IMR-90 (cell line): ENCODE measurements around the gene AMPD3. TPM values are rescaled to one million over a fixed set of nuclear protein-coding genes. Genes with fewer than 3 reads are reported as not detected.

Experiments
- ATAC-seq: fragments of 200-7000 bp; cut with Tn5 transposase; 2 replicates; pipeline ENCODE4 v1.9.1; 2020; ENCODE audit warnings: low read depth, mild to moderate bottlenecking, moderate library complexity
- BruUV-seq: library from RNA; stranded (reverse); fragments of 400-500 nt; replicated peaks from 2 replicates; lab custom pipeline; 2021; lab: Mats Ljungman, UMichigan
- CTCF ChIA-PET: fragments of 300-600 bp; formaldehyde crosslinking; extraction: SDS; loops from one replicate; lab custom pipeline; 2021; ENCODE audit warnings: antibody characterized with exemption; lab: Yijun Ruan, JAX
- POLR2A ChIA-PET: fragments of 300-600 bp; sonication (Branson Sonifier 250); formaldehyde crosslinking; loops from one replicate; lab custom pipeline; 2022; ENCODE audit warnings: antibody characterized with exemption; ENCODE audit not compliant: unreplicated experiment; lab: Charles Lee
- DNase-seq: peaks from one replicate; pipeline ENCODE4 v3.0.0; 2013
- H2AFZ ChIP-seq: replicated peaks from 2 replicates; pipeline ENCODE3; 2013; ENCODE audit warnings: low read length, mild to moderate bottlenecking; ENCODE audit not compliant: poor library complexity
- H2AK5ac ChIP-seq: 2 replicates; pipeline ENCODE4 v1.6.1; 2013; ENCODE audit warnings: low read depth, low read length, inconsistent platforms
- H2AK9ac ChIP-seq: replicated peaks from 2 replicates; pipeline ENCODE3; 2013; ENCODE audit warnings: mild to moderate bottlenecking, low read depth, low read length, moderate library complexity; ENCODE audit not compliant: poor library complexity
- H2BK120ac ChIP-seq: 2 replicates; pipeline ENCODE4 v1.6.1; 2013; ENCODE audit warnings: low read depth, low read length, inconsistent platforms
- H2BK15ac ChIP-seq: 3 replicates; pipeline ENCODE4 v1.6.1; 2013; ENCODE audit warnings: low read depth, low read length, inconsistent platforms
- H2BK20ac ChIP-seq: 2 replicates; pipeline ENCODE4 v1.6.1; 2013; ENCODE audit warnings: low read depth, mild to moderate bottlenecking, inconsistent platforms, low read length, moderate library complexity
- H2BK5ac ChIP-seq: 2 replicates; pipeline ENCODE4 v1.6.1; 2013; ENCODE audit warnings: mild to moderate bottlenecking, low read depth, low read length, inconsistent platforms; ENCODE audit not compliant: poor library complexity, severe bottlenecking
- H3K14ac ChIP-seq: replicated peaks from 2 replicates; pipeline ENCODE4 v1.6.1; 2013; ENCODE audit warnings: low read depth, low read length, inconsistent platforms
- H3K18ac ChIP-seq: 2 replicates; pipeline ENCODE4 v1.6.1; 2013; ENCODE audit warnings: low read depth, low read length, control low read depth
- H3K23ac ChIP-seq: 2 replicates; pipeline ENCODE4 v1.6.1; 2013; ENCODE audit warnings: low read depth, low read length, inconsistent platforms
- H3K27ac ChIP-seq: 2 replicates; pipeline ENCODE4 v1.5.1; 2013; ENCODE audit warnings: mild to moderate bottlenecking, control low read depth, low read length; ENCODE audit not compliant: insufficient read depth
- H3K27me3 ChIP-seq: 2 replicates; pipeline ENCODE4 v1.6.1; 2013; ENCODE audit warnings: low read length; ENCODE audit not compliant: control insufficient read depth, insufficient read depth
- H3K36me3 ChIP-seq: 2 replicates; pipeline ENCODE4 v1.6.1; 2013; ENCODE audit warnings: low read length, mixed read lengths; ENCODE audit not compliant: control insufficient read depth, insufficient read depth
- H3K4ac ChIP-seq: 2 replicates; pipeline ENCODE4 v1.6.1; 2013; ENCODE audit warnings: low read depth, low read length, inconsistent platforms
- H3K4me1 ChIP-seq: 2 replicates; pipeline ENCODE4 v1.6.1; 2013; ENCODE audit warnings: low read length, mixed read lengths; ENCODE audit not compliant: control insufficient read depth, insufficient read depth
- H3K4me2 ChIP-seq: 2 replicates; pipeline ENCODE4 v1.6.1; 2013; ENCODE audit warnings: low read depth, mild to moderate bottlenecking, control low read depth, low read length, moderate library complexity
- H3K4me3 ChIP-seq: 2 replicates; pipeline ENCODE4 v1.5.1; 2013; ENCODE audit warnings: low read depth, mild to moderate bottlenecking, control low read depth, low read length, moderate library complexity; ENCODE audit not compliant: insufficient read depth
- H3K56ac ChIP-seq: 2 replicates; pipeline ENCODE4 v1.6.1; 2013; ENCODE audit warnings: low read length, inconsistent platforms; ENCODE audit not compliant: insufficient read depth; ENCODE audit errors: extremely low read depth
- H3K79me1 ChIP-seq, 2 experiments: 2 replicates each; pipeline ENCODE4 v1.6.1; 2013; ENCODE audit warnings: low read length in 2 of 2, inconsistent platforms in 1 of 2, low read depth in 1 of 2
- H3K9ac ChIP-seq: 2 replicates; pipeline ENCODE4 v1.6.1; 2013; ENCODE audit warnings: low read depth, low read length, control low read depth
- H3K9me1 ChIP-seq: 2 replicates; pipeline ENCODE4 v1.6.1; 2013; ENCODE audit warnings: low read length, inconsistent platforms; ENCODE audit not compliant: insufficient read depth
- H3K9me3 ChIP-seq: 2 replicates; pipeline ENCODE4 v1.6.1; 2013; ENCODE audit warnings: low read length; ENCODE audit not compliant: control insufficient read depth, insufficient read depth
- H4K20me1 ChIP-seq: 2 replicates; pipeline ENCODE4 v1.6.1; 2013; ENCODE audit warnings: low read length, inconsistent platforms; ENCODE audit not compliant: insufficient read depth
- H4K5ac ChIP-seq: 2 replicates; pipeline ENCODE4 v1.6.1; 2013; ENCODE audit warnings: mild to moderate bottlenecking, low read depth, low read length, control low read depth
- H4K8ac ChIP-seq, 2 experiments: 2 replicates each; pipeline ENCODE4 v1.6.1; 2013; ENCODE audit warnings: low read depth in 2 of 2, low read length in 2 of 2, control low read depth in 1 of 2, inconsistent platforms in 1 of 2
- H4K91ac ChIP-seq: 2 replicates; pipeline ENCODE4 v1.6.1; 2013; ENCODE audit warnings: low read depth, low read length, inconsistent platforms; ENCODE audit not compliant: insufficient read depth
- BHLHE40 ChIP-seq: fragments of 150-350 bp; IDR thresholded peaks from 2 replicates; pipeline ENCODE4 v1.6.1; 2016; ENCODE audit warnings: mild to moderate bottlenecking, low read depth, low read length
- CEBPB ChIP-seq: IDR thresholded peaks from 2 replicates; pipeline ENCODE4 v1.6.1; 2012; ENCODE audit warnings: low read depth, low read length, improper control_type of control experiment
- CHD1 ChIP-seq: IDR thresholded peaks from 2 replicates; pipeline ENCODE4 v1.6.1; 2012; ENCODE audit warnings: low read depth, low read length, improper control_type of control experiment
- FOS ChIP-seq: fragments of 150-350 bp; IDR thresholded peaks from 2 replicates; pipeline ENCODE4 v1.6.1; 2016; ENCODE audit warnings: low read depth, low read length
- MAFK ChIP-seq: IDR thresholded peaks from 2 replicates; pipeline ENCODE4 v1.6.1; 2012; ENCODE audit warnings: low read depth, low read length, improper control_type of control experiment
- MAZ ChIP-seq: IDR thresholded peaks from 2 replicates; pipeline ENCODE4 v1.6.1; 2012; ENCODE audit warnings: low read depth, mild to moderate bottlenecking, low read length, improper control_type of control experiment, moderate library complexity, borderline replicate concordance
- MXI1 ChIP-seq: IDR thresholded peaks from 2 replicates; pipeline ENCODE4 v1.6.1; 2012; ENCODE audit warnings: low read depth, mild to moderate bottlenecking, low read length, moderate library complexity, borderline replicate concordance
- NFE2L2 ChIP-seq: fragments of 150-350 bp; IDR thresholded peaks from 2 replicates; pipeline ENCODE4 v1.6.1; 2016; ENCODE audit warnings: low read depth, mild to moderate bottlenecking, low read length
- POLR2A ChIP-seq: IDR thresholded peaks from 2 replicates; pipeline ENCODE4 v1.6.1; 2012; ENCODE audit warnings: mild to moderate bottlenecking, low read depth, low read length
- RAD21 ChIP-seq: IDR thresholded peaks from 2 replicates; pipeline ENCODE4 v1.6.1; 2012; ENCODE audit warnings: low read length, improper control_type of control experiment
- RCOR1 ChIP-seq: IDR thresholded peaks from 2 replicates; pipeline ENCODE4 v1.6.1; 2012; ENCODE audit warnings: mild to moderate bottlenecking, low read length, improper control_type of control experiment; ENCODE audit not compliant: insufficient replicate concordance
- RFX5 ChIP-seq: IDR thresholded peaks from 2 replicates; pipeline ENCODE4 v1.8.0; 2012; ENCODE audit warnings: low read depth, mild to moderate bottlenecking, low read length, moderate library complexity
- SMC3 ChIP-seq: fragments of 150-350 bp; IDR thresholded peaks from 2 replicates; pipeline ENCODE4 v1.6.1; 2016; ENCODE audit warnings: low read depth, mild to moderate bottlenecking, antibody characterized with exemption, low read length, moderate library complexity
- whole genome bisulfite sequencing, 2 experiments: methylation state at CpG; one replicate each; pipeline versions ENCODE4 v1.1.5 to v1.1.7; 2013; ENCODE audit warnings: missing lambda C conversion rate in 2 of 2; ENCODE audit not compliant: insufficient read length in 1 of 2; ENCODE audit errors: extremely low coverage in 2 of 2; 5-methylcytosine and 5-hydroxymethylcytosine counted together
- dilution Hi-C: fragments of 300-500 bp; cut with HindIII; formaldehyde crosslinking; loops from one replicate; pipeline ENCODE4 v1.14.3; 2018; ENCODE audit warnings: low sequenced_read_pairs; ENCODE audit not compliant: unreplicated experiment
- in situ Hi-C: fragments of 300-500 bp; cut with MboI; formaldehyde crosslinking; loops from 3 replicates; pipeline ENCODE4 v1.14.3; 2019; ENCODE audit warnings: low sequenced_read_pairs, inconsistent platforms, mixed read lengths
- intact Hi-C: fragments of 100-400 bp; cut with micrococcal nuclease; formaldehyde crosslinking; loops from 2 replicates; pipeline ENCODE4 v1.10.0; 2022
- polyA plus RNA-seq, 3 experiments: library from polyadenylated mRNA; depleted of rRNA; stranded (reverse); fragments of >200 nt; gene quantifications; 2 replicates each; pipeline ENCODE4 v1.2.3, GENCODE V29; 2012; ENCODE audit warnings: low replicate concordance in 1 of 3
- total RNA-seq: library from RNA; depleted of rRNA; stranded (reverse); fragments of >200 nt; gene quantifications from 2 replicates; pipeline ENCODE4 v1.2.3, GENCODE V29; 2012
- TF ChIP-seq, protein P1 (sequence below): fragments of 150-350 bp; IDR thresholded peaks from 2 replicates; pipeline ENCODE4 v1.6.1; 2016; ENCODE audit warnings: low read depth, mild to moderate bottlenecking, low read length, moderate library complexity, borderline replicate concordance
- TF ChIP-seq, protein P2 (sequence below): fragments of 150-350 bp; IDR thresholded peaks from 2 replicates; pipeline ENCODE4 v1.6.1; 2017; ENCODE audit warnings: mild to moderate bottlenecking, antibody characterized with exemption, low read length, low read depth
- TF ChIP-seq, protein P3 (sequence below): conservative IDR thresholded peaks from 2 replicates; pipeline ENCODE4 v1.5.1; 2012; ENCODE audit warnings: mild to moderate bottlenecking, low read depth, low read length, improper control_type of control experiment

Gene AMPD3
- total and polyA plus RNA-seq, 2 of the 4 experiments (the other 2 are of a cell fraction) = 8.6 to 12.1 TPM

DNA sequence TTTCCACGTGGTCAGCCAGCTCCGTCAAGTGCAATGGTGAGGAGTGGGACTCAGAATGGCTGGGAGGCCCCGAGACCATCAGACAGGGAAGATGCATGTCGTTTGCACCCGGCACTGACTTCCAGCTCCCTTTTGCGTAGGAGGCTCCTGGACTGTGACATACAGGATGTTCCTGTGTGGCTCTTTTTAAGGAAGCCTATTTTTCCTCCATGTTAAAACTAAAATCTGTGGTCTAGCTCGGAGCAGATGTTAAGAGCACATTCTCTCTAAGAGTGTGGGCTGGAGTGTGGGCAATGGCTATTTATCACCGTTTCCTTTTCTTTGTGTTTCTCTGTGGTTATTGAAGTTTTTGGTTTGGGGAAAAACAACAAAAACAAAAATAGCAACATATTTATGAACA, 40.9 kb upstream of the AMPD3 start:
- Histone ChIP-seq H2AFZ (no peak overlapping the region), H4K20me1 (no peaks in the 10 kb centered on the region), H3K4me2 (no peak overlapping the region), H3K27ac (no peak overlapping the region), H3K79me1 (no peaks in the 10 kb centered on the region), H2AK9ac (no peak overlapping the region), H3K18ac (no peak overlapping the region), H2BK15ac (no peak overlapping the region), H2BK120ac (0 out of 2 replicates have a peak overlapping the region, but pooled peaks have one; percentile 9), H3K23ac (no peak overlapping the region), H3K36me3 (no peaks in the 10 kb centered on the region), H3K9me1 (peaks cover 2% of the 10 kb centered on the region; the same call in 1 of the 2 replicates), H2BK5ac (no peak overlapping the region), H3K56ac (no peak overlapping the region), H4K5ac (no peak overlapping the region), H3K14ac (no peak overlapping the region), H3K27me3 (no peaks in the 10 kb centered on the region), H2AK5ac (no peak overlapping the region), H2BK20ac (no peak overlapping the region), H4K8ac (no peak overlapping the region; a peak in 1 of 4 replicates), H3K4ac (no peak overlapping the region), H3K4me1 (peaks cover 7% of the 10 kb centered on the region), H3K9ac (no peak overlapping the region), H3K9me3 (no peaks in the 10 kb centered on the region), H4K91ac (no peak overlapping the region), H3K4me3 (no peak overlapping the region)
- ATAC-seq (no peak), DNase-seq (no peak)
- TF ChIP-seq BHLHE40 = no peak
- no peak for TF ChIP-seq RCOR1
- no peak for TF ChIP-seq FOS
- no peak for TF ChIP-seq POLR2A
- no peak for TF ChIP-seq CHD1
- no peak for TF ChIP-seq SMC3
- TF ChIP-seq, protein P1, sequence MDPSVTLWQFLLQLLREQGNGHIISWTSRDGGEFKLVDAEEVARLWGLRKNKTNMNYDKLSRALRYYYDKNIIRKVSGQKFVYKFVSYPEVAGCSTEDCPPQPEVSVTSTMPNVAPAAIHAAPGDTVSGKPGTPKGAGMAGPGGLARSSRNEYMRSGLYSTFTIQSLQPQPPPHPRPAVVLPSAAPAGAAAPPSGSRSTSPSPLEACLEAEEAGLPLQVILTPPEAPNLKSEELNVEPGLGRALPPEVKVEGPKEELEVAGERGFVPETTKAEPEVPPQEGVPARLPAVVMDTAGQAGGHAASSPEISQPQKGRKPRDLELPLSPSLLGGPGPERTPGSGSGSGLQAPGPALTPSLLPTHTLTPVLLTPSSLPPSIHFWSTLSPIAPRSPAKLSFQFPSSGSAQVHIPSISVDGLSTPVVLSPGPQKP = no peak
- TF ChIP-seq, protein P2, sequence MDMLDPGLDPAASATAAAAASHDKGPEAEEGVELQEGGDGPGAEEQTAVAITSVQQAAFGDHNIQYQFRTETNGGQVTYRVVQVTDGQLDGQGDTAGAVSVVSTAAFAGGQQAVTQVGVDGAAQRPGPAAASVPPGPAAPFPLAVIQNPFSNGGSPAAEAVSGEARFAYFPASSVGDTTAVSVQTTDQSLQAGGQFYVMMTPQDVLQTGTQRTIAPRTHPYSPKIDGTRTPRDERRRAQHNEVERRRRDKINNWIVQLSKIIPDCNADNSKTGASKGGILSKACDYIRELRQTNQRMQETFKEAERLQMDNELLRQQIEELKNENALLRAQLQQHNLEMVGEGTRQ = no peak
- no peak for TF ChIP-seq NFE2L2
- TF ChIP-seq, protein P3, sequence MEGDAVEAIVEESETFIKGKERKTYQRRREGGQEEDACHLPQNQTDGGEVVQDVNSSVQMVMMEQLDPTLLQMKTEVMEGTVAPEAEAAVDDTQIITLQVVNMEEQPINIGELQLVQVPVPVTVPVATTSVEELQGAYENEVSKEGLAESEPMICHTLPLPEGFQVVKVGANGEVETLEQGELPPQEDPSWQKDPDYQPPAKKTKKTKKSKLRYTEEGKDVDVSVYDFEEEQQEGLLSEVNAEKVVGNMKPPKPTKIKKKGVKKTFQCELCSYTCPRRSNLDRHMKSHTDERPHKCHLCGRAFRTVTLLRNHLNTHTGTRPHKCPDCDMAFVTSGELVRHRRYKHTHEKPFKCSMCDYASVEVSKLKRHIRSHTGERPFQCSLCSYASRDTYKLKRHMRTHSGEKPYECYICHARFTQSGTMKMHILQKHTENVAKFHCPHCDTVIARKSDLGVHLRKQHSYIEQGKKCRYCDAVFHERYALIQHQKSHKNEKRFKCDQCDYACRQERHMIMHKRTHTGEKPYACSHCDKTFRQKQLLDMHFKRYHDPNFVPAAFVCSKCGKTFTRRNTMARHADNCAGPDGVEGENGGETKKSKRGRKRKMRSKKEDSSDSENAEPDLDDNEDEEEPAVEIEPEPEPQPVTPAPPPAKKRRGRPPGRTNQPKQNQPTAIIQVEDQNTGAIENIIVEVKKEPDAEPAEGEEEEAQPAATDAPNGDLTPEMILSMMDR = no peak
- no peak for TF ChIP-seq CEBPB
- no peak for TF ChIP-seq MAFK
- TF ChIP-seq RFX5 = no peak
- TF ChIP-seq MAZ = no peak
- no peak for TF ChIP-seq MXI1
- no peak for TF ChIP-seq RAD21
- WGBS, 2 experiments = no CpG with 5 or more reads among the region's 8 CpGs
- ChIA-PET CTCF (interaction anchor here (0.9 to 1.3 kb wide), 2 partner anchors 151 to 239 kb away, joined by 3 read pairs; no protein-coding TSS in a partner anchor), POLR2A (no interaction called here)
- dilution Hi-C loops (no loop called here), intact Hi-C loops (no loop called here), in situ Hi-C loops (loop anchor here (5.0 kb wide), 1 partner anchor 78 kb away; no protein-coding TSS in a partner anchor)
- BruUV-seq = no TSS peak
